HT1080 (cell line): ENCODE results near the gene CEMIP. TPM values are rescaled to one million over a fixed set of nuclear protein-coding genes. Genes with fewer than 3 reads are reported as not detected.
A peak's percentile ranks its signal among the peaks of the same experiment; 100 is the strongest.

Experiments
- DNase-seq: peaks from one replicate; pipeline ENCODE4 v3.0.0-alpha.2; 2015; ENCODE audit warnings: low read depth
- total RNA-seq: library from RNA; depleted of rRNA; stranded (reverse); fragments of >200 nt; shearing (Covaris generic); gene quantifications from 2 replicates; pipeline ENCODE4 v1.2.3, GENCODE V29; 2014

Gene CEMIP
- total RNA-seq, 1 experiment from 2014 or later: 2.3 TPM

DNA sequence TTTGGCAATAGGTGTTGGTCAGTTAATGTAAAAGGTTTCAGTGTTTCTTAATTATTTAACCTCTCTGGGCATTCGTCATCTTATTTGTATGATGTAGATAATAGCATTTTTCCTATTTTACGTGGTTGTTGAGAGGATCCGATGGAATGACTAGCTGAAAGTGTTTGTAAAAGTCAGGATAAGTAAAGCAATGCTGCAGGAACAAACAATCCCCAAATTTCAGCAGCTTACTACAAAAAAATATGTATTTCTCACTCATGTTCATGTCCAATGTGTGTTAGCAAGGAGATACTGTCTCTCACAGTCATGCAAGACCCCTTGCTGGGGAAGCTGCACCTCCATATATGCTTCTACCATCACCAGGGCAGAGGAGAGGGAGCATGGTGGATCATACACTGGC lies 38.7 kb downstream of the CEMIP start:
- no peak for DNase-seq

DNA sequence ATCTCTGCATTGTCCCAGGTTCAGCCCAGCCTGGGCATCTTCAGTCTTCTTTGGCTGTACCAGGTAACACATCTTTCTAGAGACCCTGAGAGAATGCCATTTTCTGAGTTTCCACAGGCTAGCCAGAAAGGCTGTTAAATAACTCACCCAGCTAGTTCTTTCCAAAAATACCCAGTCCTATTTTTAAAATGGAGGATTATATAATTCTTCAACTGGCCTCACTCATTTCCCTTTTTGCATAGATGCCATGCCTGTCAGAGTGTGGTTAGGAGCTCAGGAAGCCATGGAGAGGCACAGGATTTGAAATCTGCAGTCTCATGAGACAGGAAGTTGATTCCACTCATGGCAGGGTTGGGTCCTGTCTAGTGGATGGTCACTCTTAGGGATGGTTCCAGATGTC lies 39.8 kb downstream of the CEMIP start:
- peak; percentile 27 for DNase-seq

DNA sequence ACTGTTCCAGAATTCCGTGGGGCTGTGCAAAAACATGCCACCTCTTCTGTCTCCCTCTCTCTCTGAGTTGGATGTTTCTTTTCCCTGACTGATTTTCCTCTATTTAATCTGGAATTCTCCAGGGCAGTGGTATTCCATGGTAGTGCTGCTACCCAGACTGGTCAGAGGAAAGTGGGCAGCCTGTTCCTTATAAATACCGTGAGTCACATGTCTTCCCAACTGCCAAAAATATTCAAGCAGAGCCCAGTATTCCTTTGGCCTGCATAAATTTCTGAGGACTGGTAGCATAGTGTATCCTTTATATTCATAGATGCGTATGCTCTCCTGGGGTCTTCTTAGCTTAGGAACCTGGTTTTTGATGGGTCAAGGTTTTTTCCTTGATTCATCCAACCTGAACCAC lies 40.9 kb downstream of the CEMIP start:
- no peak for DNase-seq

DNA sequence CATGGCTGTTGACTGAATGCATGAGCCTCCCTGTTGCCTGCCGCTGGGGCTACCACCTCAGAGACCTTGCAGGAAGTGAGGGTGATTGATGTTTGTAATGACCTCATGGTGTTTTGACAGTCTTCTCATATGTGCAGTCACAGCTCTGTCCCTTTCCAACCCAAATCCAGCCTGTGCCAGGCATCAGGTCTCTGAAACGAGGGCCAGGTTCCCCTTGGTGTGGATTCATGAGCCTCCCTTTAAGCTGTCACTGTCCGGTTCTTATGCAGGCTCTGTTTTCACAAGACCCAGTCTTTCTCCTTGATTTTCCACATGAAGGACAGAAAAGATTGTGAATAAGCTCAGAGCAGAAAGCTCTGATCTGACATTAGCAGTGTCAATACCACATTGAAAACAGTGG lies 43.1 kb downstream of the CEMIP start:
- DNase-seq: no peak

DNA sequence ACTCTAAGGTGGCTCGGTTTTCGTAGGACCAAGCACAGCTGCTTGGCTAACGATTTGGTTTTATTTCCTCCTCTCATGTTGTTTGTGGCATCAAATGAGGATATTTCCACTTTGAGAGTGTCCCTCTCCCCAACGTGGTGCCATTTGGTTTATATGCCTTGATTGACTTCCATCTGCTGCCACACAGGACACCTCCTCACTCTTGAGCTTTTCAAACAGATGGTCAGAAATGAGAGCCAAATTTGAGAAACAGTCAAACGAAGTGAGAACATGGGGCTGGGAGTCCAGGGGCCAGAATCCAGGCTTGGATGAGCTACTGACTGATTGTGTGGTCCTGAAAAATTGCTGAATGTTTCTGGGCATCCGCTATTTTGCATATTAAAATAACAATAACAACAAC lies 43.5 kb downstream of the CEMIP start:
- DNase-seq: no peak

DNA sequence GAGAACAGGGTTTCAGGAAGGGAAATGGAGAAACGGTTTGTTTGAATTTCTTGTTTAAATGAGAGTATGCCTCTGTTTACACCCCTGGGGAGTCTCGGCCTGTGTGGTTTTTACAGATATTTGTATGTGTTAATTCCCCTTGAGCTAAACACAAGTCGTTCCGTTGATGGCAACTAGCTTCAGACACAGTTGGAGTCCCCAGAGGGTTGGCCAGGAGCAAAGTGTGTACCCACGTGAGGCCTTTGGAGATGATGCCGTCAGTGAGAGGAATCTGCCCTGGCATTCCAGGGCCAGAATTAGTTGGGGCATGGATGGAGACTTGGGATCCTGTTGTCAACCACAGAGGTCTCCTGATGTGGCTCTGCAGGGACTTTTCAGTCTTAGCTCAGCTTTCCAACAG lies 44.0 kb downstream of the CEMIP start:
- DNase-seq: no peak

DNA sequence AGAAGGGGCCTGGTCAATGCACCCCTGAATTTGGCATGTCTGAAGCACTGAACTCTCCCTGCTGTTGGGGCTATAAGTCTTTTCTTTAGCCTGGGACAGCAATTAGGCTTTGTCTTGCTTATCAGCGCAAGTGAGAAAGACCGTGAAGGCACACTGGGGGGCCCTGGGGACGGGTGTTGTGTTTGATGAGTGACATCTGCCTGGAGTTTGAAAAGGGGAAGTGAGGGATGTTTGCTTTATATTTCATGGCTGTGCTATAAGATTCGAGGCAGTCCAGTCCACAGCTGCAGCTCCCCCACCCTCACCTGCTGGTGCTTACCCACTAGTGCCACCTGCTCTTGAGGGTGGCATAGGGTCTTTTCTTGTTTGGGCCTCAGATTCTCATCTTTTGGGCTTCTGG lies 44.8 kb downstream of the CEMIP start:
- no peak for DNase-seq

DNA sequence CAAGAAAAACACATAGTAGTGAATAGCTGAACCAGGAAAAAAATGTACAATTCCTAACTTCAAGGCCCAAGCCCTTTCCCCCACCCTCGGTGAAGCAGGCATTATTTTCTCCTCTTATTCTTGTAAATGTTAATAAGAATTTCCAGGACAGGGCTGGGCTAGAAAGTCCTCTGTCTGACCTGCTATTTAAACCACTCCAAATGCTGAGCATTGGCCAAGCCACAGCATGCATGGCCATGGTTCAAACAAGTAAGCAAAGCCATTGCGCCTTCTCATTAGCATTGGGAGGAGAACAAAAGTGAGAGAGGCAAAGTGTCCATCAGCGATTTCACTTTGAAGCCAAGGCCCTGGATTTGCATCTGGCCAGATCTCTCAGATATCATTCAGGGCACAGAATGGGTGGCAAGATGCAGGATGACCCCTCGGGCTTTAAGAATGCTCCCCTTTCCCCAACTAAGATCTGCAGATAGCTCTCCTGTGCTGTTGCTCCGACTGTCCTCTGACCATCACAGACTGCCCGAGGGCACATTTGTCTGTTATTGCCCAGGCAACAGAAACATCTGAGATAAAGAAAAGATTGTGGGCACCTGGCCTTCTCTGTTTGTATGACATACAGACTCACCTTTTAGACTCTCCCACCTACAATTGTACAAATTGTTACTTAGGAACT lies 46.3 kb downstream of the CEMIP start:
- DNase-seq: no peak

DNA sequence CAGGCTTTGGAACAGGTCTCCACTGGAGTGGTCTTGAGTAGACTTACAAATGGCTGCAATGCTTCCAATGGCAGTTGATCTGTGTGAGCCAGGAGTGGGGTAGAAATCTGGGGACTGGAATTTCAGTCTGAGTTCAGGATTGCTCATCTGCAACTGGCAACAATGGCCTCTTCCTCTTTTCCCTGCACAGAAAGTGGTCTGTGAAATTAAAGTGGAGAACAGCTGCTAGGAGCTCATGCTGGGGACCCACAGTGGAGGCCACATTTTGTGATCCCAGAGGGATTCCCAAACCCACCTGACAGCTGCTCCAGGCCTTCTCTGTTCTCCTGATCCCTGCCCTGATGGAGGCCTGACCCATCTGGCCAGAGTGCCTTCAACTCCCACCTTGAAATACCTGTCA lies 49.6 kb downstream of the CEMIP start:
- DNase-seq: no peak

DNA sequence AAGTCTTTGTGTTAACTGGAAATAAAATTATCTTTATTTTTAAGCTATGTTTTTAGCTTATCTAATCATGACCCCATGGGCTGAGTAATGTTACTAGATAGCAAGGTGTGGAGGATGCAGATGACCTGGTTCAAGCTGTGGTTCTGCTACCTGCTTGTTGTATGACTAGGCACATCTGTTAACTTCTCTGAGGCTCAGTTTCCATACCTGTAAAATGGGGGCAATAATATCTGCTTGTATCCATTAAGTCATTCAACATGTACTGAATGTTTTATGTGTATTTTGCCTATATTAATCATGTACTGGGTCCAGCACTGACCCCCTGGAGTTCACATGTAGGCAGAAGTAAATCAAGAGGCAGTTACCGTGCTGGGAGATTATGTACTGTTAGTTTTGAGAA lies 51.5 kb downstream of the CEMIP start:
- DNase-seq: no peak

DNA sequence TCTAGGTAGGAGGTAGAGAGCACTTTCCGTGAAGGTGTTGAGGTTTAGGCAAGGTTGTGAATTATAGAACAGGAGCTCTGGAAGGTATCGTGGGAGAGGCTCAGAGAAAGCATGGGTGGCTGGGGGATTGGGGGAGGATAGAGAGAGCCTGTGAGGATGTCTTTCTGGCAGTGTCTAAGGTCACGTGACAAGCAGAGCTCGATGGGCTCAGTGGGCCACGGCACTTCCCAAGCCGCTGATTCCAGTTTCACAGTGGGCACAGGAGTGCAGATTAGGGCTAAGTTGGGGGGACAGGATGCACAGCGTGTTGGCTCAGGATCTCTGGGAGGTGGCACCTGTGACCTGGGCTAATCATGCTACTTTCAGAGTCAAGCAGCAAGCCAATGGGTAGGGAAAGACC lies 52.0 kb downstream of the CEMIP start:
- no peak for DNase-seq

DNA sequence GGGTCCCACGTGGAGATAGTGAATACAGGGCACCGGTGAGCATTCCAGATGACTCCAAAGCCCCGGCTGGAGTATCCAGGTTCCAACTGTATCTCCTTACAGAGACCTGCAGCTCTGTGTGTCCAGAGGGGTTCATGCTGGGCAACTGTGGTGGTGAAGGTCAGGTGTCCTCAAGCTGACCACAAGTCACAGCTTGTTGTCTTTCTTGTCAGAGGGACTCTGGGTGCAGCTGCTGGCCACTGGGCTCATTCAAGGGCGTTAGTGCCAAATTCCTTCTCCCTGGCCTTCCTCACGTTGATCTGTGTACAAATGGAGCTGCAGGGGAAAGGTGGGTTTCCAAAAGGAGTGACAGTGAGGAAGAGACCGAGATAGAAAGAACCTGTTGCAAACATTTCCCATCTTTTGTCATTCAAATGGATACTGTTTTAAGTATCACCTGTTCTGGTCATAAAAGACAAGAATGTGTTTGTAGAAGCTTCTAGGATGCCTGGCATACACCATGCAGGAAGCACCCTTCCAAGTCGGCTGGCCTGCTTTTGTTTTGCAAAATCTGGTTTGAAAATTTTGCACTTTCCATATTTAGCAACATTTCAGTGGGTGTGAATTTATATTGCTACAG lies 52.5 kb downstream of the CEMIP start:
- DNase-seq: no peak

DNA sequence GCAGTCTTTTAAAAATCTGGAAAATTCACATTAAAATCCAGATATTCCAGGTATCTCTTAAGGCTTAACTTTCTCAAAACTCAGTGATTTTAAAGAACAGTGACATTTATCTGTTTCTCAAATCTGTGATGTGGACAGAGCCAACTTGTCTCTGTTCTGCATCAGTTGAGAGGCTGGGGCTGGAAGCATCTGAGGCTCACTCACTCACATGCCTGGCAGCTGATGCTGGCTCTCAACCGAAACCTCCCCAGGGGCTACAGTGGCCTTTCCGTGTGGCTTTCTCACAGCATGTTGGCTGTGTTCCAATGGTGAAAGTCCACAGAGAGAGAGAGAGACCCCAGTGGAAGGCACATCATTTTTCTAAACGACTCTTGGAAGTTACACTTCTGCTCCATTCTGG lies 53.5 kb downstream of the CEMIP start:
- DNase-seq: no peak

DNA sequence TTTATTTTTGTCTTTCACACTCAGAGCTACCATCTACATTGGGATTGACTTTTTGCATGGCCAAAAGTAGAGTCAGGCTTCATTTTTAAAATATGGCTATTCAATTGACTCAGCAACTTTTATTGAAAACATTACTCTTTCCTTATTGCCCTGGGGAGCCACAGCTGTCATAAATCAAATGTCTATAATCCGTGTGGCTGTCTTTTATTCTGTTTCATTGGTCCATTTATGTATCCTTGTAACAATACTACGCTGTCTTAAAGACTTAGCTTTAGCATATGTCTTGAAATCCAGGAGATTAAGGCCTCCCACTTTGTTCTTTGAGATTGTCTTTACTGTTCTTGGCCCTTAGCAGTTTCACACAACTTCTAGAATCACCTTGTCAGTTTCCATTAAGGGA lies 55.2 kb downstream of the CEMIP start:
- DNase-seq: no peak

DNA sequence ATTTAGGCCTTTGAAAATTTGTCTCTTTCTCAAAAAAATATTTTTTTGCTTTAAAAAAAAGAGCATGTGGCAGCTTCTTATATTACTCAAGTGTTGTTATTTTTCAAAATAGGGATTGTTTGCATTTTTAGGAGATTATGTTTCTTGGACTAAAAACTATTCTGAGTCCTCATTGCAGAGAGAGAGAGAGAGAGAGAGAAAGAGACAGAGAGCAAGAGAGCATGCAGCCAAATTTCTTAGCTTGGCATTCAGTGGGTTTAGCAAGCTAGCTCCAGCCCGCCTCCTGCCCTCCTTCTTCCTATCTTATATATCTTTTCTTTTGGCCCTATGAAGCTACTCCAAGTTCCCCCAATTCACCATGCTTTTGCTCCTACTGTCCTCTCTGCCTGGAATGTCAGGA lies 55.7 kb downstream of the CEMIP start:
- DNase-seq: no peak

DNA sequence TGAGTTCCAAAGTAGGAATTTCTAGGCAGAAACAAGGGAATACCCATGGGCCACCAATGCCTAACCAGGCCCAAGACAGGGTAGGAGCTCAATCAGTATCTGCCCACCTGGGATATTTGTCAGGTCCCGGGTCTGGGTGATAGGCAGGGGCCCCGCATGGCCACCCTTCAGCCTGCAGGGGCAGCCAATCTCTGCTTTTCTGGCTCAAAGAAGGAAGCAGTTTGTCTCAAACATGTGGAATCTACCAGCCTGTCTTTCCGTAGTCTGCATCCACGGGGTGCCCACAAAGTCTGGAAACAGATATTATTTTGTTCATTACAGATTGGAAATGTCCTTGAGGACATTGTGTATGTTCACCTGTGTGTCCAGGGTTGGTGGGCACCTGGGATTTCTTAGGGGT lies 56.2 kb downstream of the CEMIP start:
- no peak for DNase-seq

DNA sequence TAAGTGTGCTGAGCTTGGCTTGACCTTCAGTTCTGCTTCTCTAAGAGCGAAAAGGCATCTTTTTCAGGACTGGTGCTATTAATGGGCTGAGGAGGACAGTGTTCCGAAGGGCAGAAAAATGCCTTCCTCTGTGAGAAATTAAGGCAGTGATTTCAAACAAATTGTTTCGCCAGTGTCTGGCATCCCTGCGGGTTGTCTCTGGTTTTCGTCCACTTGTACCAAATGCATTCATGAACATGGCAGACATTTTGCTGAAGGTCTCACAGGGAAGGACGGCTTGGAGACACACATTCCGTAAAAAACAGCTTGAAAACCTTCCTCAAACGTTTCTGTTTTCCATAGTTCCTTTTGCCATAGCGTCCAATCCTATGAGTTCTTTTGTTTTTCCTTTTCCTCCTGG lies 57.1 kb downstream of the CEMIP start:
- no peak for DNase-seq

DNA sequence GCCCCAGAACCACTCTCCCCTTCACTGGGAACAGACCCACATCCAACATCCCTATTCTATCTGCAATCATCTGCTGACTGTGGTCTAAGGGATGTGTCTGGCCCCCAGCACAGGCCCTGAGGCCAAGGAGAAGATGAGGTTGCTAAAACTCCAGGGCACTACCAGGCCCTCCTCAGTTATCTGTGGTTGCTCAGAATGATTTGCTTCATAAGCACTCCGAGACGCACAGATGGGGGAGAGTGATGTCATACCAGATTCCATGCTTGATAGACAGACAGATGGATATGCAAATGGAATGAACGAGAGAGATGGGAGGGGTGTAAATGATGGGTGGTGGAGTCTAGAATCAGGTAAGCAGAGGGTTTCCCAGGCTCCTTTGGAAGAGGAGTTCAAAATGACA lies 57.8 kb downstream of the CEMIP start:
- no peak for DNase-seq

DNA sequence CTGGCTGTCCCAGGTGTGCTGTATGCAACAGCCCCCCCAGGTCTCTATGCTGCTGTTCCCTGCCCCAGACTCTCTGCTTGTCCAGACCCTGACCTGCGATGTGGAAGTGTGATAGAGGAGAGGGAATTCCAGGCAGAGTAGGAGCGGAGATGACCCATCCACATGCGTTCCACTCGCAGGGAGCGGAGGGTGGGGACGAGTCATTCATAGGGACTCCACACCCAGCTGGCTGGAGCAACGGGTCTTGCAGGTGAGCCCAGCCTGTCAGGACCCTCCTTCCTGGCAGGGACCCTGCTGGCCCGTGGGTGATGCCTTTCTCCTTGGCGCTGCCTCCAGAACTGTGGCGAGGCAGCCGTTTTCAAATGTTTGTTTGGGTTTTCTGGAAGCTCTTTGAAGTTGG lies 58.8 kb downstream of the CEMIP start:
- no peak for DNase-seq

DNA sequence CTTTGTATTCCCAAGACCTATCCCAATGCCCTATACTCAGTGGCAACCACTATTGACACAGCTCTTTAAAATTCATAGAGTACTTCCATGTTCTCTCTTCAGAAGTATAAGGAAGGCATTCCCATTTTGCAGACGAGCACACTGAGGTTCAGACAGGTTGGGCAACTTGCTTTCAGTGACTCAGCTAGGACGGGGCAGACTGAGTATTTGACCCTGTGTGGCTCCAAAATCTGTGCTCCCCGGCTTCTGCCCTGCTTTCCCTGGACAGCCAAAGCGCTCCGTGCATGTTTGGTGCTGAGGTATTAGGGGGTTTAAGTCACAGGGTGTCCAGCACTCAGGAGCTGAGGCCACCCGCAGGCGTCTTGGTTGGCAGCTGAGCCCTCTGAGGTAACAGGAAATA lies 59.5 kb downstream of the CEMIP start:
- no peak for DNase-seq

DNA sequence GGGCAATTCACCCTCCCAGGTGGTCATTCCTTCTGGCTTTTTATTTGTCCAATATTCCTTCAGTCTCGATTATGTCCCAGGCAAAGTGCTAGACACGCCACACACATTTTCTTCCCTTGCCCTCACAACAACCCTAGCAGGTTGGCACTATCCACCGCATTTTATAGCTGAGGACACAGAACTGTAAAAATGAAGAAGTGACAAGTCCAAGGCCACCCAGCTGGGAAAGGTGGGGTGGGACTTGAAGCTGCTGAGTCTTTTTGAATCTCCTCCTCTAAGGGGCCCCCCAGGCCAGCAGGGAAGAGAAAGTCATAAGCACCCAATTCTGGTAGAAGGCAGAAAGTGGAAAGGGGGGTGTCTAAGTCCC lies 60.6 kb downstream of the CEMIP start:
- DNase-seq: no peak

DNA sequence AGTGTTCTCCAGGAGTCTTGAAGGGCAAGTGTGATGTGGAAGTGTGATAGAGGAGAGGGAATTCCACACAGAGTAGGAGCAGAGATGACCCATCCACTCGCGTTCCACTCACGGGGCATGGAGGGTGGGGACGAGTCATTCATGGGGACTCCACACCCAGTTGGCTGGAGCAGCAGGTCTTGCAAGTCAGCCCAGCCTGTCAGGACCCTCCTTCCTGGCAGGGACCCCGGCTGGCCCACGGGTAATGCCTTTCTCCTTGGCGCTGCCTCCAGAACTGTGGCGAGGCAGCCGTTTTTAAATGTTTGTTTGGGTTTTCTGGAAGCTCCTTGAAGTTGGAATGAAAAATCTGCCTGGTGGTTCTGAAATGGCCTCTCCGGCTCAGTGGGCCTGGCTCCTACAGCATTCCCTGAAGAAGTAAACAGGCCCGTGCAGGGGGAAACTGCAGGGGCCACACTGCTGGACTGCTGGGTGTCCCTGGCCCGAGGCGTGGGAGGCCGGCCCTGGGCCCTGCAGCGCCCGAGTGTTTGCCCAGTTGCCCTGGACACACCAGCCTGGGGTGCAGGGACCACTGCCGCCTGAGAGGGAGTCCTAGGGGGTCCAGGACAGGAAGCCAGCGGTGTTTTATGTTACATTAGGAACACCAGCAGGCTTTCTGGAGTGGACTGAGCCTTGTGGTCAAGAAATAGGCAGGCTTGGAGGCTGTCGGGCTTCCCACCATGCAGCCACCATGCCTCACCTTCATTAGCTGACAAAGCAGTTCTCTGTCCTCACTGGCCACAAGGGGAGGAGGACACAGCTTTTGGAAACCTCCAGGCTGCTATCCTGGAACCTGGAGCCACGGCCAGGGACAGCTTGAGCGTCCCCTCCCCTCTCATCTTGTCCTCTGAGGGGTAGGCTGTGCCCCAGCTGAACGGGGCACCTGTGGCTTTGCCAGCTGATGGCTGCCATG lies 61.3 kb downstream of the CEMIP start:
- no peak for DNase-seq

DNA sequence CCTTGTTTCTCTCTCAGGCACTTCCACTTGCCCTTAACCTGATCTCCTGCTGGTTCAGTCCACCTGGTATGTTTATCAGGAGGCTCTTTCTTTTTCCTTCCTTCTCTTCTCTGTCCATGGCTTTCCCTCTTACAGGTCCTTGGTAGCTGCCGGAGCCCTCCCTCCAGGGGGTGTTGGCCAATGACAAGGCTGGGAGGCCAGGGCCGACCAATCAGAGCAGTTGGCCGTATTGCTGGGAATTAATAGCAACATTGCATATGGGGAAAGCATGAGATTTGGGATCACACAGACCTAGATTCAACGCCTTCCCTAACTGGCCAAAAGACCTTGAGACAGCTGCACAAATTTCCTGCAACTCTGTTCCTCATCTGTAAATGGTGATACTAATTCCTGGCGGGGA lies 62.4 kb downstream of the CEMIP start:
- no peak for DNase-seq
